HepG2 (cell line): ENCODE results near the gene PATL2. TPM values are rescaled to one million over a fixed set of nuclear protein-coding genes. Genes with fewer than 3 reads are reported as not detected.

ENCODE experiments used
- CBX5 ChIP-seq: sonication (generic); formaldehyde crosslinking; IDR thresholded peaks from 2 replicates; pipeline ENCODE4 v1.4.0; 2020; ENCODE audit warnings: missing genetic modification reagents, borderline replicate concordance
- CC2D1A ChIP-seq: sonication (generic); formaldehyde crosslinking; IDR thresholded peaks from 2 replicates; pipeline ENCODE4 v1.8.1; 2023; ENCODE audit warnings: mild to moderate bottlenecking, missing genetic modification reagents
- ELF4 ChIP-seq: sonication (generic); formaldehyde crosslinking; IDR thresholded peaks from 2 replicates; pipeline ENCODE4 v1.5.0; 2020; ENCODE audit warnings: missing genetic modification reagents, mild to moderate bottlenecking, moderate library complexity, borderline replicate concordance
- HBP1 ChIP-seq: IDR thresholded peaks from 2 replicates; pipeline ENCODE4 v1.6.1; 2016; ENCODE audit warnings: low read depth, control low read depth
- JDP2 ChIP-seq: sonication (generic); formaldehyde crosslinking; IDR thresholded peaks from 2 replicates; pipeline ENCODE4 v1.8.1; 2022; ENCODE audit warnings: missing genetic modification reagents, borderline replicate concordance
- KDM5A ChIP-seq: fragments of 200-600 bp; sonication (generic); IDR thresholded peaks from 2 replicates; pipeline ENCODE4 v1.7.0; 2018; ENCODE audit warnings: antibody characterized with exemption, mild to moderate bottlenecking, low read length, borderline replicate concordance
- NFKBIZ ChIP-seq: IDR thresholded peaks from 2 replicates; pipeline ENCODE4 v1.6.1; 2018; ENCODE audit warnings: missing genetic modification reagents, missing compliant biosample characterization
- PRDM15 ChIP-seq: sonication (generic); formaldehyde crosslinking; IDR thresholded peaks from 2 replicates; pipeline ENCODE4 v1.4.0; 2020; ENCODE audit warnings: missing genetic modification reagents
- SIN3B ChIP-seq: fragments of 150-350 bp; IDR thresholded peaks from 2 replicates; pipeline ENCODE4 v1.6.1; 2014; ENCODE audit warnings: low read length
- SNAPC4 ChIP-seq: sonication (generic); formaldehyde crosslinking; IDR thresholded peaks from 2 replicates; pipeline ENCODE4 v1.4.0; 2020; ENCODE audit warnings: mild to moderate bottlenecking, missing genetic modification reagents
- SRSF9 ChIP-seq: fragments of 200-400 bp; formaldehyde crosslinking; IDR thresholded peaks from 2 replicates; pipeline ENCODE4 v1.6.1; 2018; ENCODE audit warnings: borderline replicate concordance, mild to moderate bottlenecking, low read depth, low read length; ENCODE audit not compliant: insufficient read depth, poor library complexity, severe bottlenecking
- TAF1 ChIP-seq: sonication (generic); formaldehyde crosslinking; IDR thresholded peaks from 2 replicates; pipeline ENCODE4 v1.4.0; 2020; ENCODE audit warnings: missing genetic modification reagents
- ZMYM4 ChIP-seq: sonication (generic); formaldehyde crosslinking; IDR thresholded peaks from 2 replicates; pipeline ENCODE4 v1.8.1; 2023; ENCODE audit warnings: mild to moderate bottlenecking, missing genetic modification reagents
- ZNF10 ChIP-seq: sonication (generic); formaldehyde crosslinking; IDR thresholded peaks from 2 replicates; pipeline ENCODE4 v1.4.0; 2020; ENCODE audit warnings: mild to moderate bottlenecking, low read depth, missing genetic modification reagents, borderline replicate concordance
- ZNF564 ChIP-seq: sonication (generic); formaldehyde crosslinking; IDR thresholded peaks from 2 replicates; pipeline ENCODE4 v1.8.1; 2023; ENCODE audit warnings: mild to moderate bottlenecking, missing genetic modification reagents
- ZNF710 ChIP-seq: sonication (generic); formaldehyde crosslinking; IDR thresholded peaks from 2 replicates; pipeline ENCODE4 v1.5.0; 2020; ENCODE audit warnings: mild to moderate bottlenecking, missing genetic modification reagents, borderline replicate concordance
- polyA plus RNA-seq, 8 experiments: library from polyadenylated mRNA; depleted of rRNA in 3 of 8; stranded (reverse) in 7 of 8; unstranded in 1 of 8; fragments of >200 nt; fragmentation: Illumina TruSeq in 4 of 8; extraction: Trizol in 4 of 8; gene quantifications; 2 replicates each; pipeline versions ENCODE4 v1.2.1 to v1.2.3, GENCODE V29; 2011 to 2016; ENCODE audit warnings: low read depth in 4 of 8, missing spikeins in 1 of 8, mixed read lengths in 1 of 8; ENCODE audit not compliant: insufficient read depth in 1 of 8
- total RNA-seq, 5 experiments: library from RNA; depleted of rRNA; stranded (reverse); fragments of >200 nt; fragmentation: Illumina TruSeq; extraction: Trizol; gene quantifications; 2 replicates each; pipeline ENCODE4 v1.2.3, GENCODE V29; 2016; ENCODE audit warnings: low read depth in 1 of 5

Gene PATL2
- total and polyA plus RNA-seq, 2 of the 13 experiments (the other 11 are each of a cell fraction or from before 2014, with no cell fraction given): 0.15 to 0.53 TPM

GRCh38 chr15:44728576-44729407 lies 17.7 kb upstream of the PATL2 start (continued):
- TF ChIP-seq ZNF710 (CRISPR knock-in tag) (0 out of 2 replicates have a peak, but pooled peaks have one; percentile 48), SIN3B (no peak), ZNF10 (CRISPR knock-in tag) (no peak), PRDM15 (no peak), ZMYM4 (CRISPR knock-in tag) (peak; percentile 74), SRSF9 (no peak), JDP2 (CRISPR knock-in tag) (no peak), KDM5A (peak; percentile 70; the same call in 1 of the 2 replicates), TAF1 (peak; percentile 81), SNAPC4 (CRISPR knock-in tag) (no peak; the same call in none of the 2 replicates), ZNF564 (CRISPR knock-in tag) (no peak), NFKBIZ (CRISPR knock-in tag) (peak; percentile 38; the same call in 1 of the 2 replicates), CBX5 (CRISPR knock-in tag) (no peak), ELF4 (peak; percentile 41; the same call in 1 of the 2 replicates), HBP1 (CRISPR knock-in tag) (no peak), CC2D1A (CRISPR knock-in tag) (no peak)
